MM.1S (cell line): ENCODE data around the gene SCGB3A1.

ENCODE experiments used
- CTCF ChIP-seq: fragments of 300-600 bp; sonication (generic); IDR thresholded peaks from 2 replicates; pipeline ENCODE4 v1.5.1; 2016; ENCODE audit warnings: antibody characterized with exemption, low read length, mixed read lengths
- EZH2 ChIP-seq: fragments of 300-600 bp; sonication (generic); optimal IDR thresholded peaks from 2 replicates; pipeline ENCODE3; 2017; ENCODE audit warnings: low read depth, mild to moderate bottlenecking, antibody characterized with exemption, low read length, mixed read lengths

- TF ChIP-seq CTCF (no peak), EZH2 (no peak)
Observed at GRCh38 chr5:180583738-180584137, 7.6 kb downstream of the SCGB3A1 start.
